ENCODE data around the gene LRRC43.

Gene LRRC43, protein sequence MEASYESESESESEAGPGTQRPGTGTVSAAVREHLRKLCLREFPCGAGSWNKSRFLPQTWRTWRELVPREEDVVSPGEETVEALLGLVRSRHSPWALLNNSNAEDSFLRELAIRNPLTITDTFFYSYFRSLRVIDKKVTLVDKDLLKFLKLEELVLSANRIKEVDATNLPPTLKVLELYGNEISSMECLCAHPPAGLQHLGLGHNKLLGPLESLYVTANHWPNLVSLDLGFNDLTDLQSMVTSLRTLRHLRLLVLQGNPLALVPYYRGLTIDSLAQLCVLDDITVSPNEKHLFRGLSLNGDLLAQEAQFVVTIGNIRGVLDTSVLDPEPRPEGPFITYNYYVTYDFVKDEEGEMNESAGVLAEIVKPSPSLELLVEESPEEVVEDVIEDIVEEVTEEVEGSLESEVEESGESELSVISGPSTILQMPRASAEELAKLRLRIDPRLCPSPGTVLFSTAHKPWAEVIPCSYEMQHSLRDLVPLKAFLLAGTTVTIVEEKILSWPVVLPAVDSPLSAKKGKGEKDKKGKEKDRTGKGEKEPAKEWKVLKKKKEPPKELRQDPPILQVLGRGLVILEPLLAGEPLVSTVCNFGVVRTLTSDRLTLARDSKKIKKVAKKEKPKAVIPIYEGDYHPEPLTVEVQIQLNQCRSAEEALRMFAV

DNA sequence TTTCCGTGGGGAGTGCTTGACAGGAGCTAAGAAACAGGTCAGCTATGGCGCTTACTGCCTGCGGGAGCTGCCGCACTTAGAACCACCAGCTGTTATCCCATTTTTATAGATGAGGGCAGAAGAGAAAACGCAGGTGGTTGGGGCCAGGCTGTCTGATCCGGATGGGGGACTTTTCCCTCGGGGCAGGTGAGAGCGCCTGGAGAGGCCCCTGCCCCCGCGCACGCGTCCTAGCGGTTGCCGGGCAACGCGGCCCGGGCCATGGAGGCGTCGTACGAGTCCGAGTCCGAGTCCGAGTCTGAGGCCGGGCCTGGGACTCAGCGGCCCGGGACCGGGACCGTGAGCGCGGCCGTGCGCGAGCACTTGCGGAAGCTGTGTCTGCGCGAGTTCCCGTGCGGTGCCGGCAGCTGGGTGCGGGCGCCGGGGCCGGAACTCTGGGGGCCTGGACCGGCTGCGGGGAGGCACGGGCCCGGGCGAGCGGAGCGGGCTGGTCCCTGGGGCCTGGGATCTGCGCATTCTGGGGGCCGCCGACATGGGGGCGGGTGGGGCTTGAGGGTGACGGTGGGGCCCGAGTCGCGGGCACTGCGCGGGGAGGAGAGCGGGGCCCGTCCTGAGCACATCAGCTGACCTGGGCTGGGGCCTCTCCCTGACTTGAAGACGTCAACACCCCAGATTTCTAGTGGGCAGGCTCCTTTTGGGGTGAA lies at the start of gene LRRC43:
Gene LRRC43 (plus strand): TSS at position 237 of the 701 bp plus-strand sequence. CDS start 22 bp downstream, at position 259.
- peak; percentile 37 for DNase-seq

DNA sequence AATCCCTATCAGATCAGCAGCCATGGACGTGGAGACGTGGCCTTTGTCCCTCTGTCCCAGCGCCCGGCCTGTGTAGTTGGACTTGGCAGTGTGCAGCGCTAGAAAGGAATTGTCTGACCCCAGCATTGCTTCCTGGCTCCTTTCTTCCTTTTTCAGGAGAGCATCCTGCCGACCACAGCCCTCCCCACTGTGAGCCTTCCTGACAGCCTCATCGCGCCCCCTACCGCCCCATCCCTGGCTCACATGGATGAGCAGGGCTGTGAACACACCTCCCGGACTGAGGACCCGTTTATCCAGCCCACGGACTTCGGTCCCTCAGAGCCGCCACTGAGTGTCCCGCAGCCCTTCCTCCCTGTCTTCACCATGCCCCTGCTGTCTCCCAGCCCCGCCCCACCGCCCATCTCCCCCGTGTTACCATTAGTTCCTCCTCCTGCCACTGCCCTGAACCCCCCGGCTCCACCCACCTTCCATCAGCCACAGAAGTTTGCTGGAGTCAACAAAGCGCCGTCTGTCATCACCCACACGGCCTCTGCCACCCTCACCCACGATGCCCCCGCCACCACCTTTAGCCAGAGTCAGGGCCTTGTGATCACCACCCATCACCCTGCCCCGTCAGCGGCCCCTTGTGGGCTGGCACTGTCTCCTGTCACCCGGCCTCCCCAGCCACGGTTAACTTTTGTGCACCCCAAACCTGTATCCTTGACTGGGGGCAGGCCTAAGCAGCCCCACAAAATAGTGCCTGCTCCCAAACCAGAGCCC lies 49.6 kb upstream of the LRRC43 start:
- no peak for DNase-seq

DNA sequence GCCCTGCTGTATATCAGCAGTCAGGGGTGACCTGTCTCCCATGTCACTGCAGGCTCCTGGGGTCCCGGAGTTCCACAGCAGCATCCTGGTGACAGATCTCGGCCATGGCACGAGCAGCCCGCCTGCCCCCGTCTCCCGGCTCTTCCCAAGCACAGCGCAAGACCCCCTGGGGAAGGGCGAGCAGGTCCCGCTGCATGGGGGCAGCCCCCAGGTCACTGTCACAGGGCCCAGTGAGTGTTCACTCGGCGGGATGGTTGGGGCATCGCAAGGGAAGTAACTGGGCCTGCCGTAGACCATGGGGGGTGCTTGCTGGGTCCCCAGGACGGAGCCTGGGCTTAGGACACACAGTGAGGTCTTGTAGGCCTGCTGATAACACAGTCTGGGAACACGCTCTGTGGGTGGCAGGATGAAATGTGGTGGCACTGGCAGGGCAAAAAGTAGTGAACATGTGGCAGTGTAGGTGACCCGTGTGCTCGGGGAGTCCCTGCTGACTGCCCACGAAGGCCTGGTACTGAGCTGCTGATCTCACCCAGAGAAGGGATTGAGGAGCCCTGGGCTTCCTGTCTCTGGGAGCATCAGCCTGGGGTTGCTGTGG lies 47.4 kb upstream of the LRRC43 start:
- DNase-seq: no peak

DNA sequence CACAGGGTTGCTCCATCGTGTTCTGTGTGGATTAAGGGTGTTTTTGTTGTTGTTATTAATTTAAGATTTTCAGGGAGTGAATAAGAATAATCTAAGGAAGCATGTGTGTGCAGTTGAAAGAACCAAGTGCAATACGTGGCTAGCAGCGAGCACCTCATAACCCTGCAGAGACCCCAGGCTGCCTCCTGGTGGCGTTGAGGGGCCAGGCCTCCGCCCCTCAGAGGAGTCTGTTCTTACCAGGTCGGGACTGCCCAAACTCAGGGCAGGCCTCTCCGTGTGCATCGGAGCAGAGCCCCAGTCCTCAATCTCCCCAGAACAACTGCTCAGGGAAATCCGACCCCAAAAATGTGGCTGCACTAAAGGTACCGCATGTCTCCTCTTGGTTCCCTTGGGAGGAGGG lies 45.7 kb upstream of the LRRC43 start:
- DNase-seq: no peak

DNA sequence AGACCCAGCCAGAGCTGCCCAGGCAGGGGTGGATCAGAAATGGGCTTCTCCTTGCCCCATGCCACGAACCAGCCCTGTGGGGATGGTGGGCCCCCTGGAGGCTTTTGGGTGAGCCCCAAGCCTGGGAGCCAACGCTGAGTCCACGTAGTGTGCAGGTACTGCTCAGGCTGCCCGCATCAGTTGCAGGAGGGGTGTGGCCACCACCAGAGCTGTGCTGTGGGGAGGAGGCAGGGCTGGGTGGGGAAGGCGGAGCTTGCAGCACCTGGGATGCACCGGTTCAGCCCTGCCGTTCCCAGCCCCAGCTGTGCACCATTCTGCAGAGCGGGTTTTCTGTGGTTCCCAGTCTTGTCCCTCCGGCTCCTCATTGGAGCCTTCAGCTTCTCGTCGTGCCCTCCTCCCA lies 45.2 kb upstream of the LRRC43 start:
- DNase-seq: no peak

DNA sequence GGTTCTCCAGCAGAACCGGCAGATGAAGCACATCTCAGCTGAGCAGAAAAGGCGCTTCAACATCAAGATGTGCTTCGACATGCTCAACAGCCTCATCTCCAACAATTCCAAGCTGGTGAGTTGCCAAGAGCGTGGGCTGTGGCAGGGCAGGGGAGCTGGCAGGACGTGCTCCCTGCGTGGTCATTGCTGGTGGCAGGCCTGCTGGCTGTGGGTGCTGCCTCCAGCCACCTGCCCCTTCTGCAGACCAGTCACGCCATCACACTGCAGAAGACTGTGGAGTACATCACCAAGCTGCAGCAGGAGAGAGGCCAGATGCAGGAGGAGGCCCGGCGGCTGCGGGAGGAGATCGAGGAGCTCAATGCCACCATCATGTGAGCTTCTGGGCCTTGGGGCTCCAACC lies 44.7 kb upstream of the LRRC43 start:
- DNase-seq: no peak

DNA sequence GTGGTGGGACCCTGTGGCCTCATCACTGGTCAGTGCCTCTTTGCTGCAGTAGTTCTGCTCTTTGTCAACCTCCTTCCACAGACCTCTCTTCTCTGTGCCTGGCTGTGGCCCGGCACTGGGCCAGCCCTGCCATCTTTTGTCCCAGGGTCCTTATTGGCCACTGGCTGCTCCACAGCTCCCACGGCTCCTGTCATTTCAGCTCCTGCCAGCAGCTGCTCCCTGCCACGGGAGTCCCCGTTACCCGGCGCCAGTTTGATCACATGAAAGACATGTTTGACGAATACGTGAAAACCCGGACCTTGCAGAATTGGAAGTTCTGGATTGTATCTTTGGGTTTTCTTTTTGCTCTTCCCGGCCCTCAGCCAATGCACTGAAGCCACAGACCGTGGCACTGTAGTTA lies 44.3 kb upstream of the LRRC43 start:
- no peak for DNase-seq

DNA sequence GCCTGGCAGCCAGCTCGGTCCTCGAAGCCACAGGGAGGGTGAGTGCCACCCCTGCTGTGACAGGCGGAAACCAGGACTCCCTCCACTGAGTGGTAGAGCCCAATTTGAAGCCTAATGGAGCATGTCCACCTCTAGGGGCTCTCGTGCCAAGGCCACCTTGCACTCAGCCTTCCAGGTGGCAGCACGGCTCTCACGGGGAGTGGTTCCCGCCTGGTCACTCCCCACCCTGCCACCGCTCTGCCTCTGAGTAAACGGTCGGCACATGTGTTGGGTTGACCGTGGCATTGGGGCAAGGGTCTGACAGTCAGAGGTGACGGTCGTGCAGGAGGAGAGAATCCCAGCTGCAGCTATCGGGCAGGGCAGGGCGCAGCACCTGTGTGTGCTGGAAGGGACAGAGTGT lies 43.7 kb upstream of the LRRC43 start:
- no peak for DNase-seq

DNA sequence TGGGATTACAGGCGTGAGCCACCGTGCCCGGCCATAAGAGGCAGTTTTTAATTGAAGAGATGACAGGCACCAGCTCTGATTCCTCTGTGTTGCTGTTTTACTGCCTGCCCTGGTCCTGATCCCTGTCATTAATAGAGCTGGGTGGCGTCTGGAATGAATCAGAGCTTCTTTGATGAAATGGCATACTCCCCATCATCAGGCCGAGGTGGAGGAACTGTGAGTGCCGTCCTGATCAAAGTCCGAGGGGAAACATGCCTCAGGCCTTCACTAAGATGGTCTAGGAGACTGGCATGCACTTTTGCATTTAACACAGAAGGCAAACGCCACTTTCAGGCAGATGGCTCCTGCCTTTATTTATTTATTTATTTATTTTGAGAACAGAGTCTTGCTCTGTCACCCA lies 43.0 kb upstream of the LRRC43 start:
- no peak for DNase-seq

DNA sequence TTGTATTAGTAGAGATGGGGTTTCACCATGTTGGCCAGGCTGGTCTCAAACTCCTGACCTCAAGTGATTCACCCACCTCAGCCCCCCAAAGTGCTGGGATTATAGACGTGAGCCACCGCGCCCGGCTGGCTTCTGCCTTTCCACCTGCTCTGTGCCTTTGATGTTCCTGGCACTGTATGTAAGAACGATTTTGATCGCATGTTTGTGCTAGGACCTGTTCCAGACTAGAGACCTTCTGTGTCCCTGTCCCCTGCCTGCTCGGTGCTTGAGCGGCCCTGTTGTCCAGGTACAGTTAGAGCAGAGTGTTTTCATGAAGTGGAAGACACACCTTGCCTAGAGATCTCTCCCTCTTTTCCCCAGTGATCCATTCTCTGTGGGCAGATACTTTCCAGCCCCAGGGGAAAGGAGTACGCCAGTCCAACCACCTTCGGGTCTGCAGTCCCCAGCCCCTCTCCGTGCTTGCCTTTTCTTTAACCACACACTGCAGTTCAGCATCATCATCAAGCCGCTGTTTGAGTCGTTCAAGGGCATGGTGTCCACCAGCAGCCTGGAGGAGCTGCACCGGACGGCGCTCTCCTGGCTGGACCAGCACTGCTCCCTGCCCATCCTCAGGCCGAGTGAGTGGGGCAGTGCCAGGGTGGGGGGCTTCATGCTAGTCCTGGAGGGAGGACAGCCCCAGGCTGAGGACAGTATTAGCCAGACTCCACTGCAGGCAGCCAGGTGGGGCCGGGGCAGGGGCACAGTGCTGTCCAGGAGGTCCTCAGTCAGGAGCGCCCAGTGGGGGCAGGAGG lies 42.3 kb upstream of the LRRC43 start:
- DNase-seq: no peak

DNA sequence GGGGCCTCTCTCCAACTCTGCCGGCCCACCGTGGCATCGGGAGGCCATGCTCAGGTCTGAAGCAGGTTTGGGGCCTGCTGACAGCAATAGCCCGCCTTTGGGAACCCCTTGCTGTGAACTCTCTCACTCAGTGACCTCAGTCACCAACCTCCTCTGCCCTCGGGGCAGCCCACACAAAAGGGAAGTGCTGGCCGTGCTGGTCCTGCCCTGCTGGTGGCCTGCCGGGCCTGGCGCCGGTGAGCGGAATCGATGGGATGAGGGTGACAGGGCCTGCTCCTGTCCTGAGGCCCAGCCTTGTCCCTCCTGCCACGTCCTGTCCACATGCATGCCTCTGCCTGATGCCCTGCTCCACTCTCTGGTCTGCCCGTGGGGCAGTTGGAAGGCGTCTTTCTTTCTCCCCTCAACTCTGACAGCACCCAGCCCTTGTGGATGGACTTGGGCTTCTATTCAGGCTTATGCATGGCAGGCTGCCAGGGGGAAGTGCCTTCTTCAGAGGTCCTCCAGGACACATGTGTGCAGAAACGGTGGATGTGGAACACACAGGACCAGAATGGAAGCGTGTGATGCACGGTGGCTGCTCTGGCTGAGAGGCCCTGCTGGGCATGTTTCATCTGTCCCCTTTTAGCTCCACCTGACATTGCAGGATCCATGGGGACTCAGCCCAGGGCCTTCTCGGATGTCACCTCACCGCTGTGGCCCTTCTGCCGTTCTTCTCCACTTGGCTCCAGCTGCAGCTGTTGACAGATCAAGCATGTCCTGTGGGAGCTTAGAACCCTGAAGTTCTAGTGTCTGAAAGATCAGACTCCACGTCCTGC lies 40.8 kb upstream of the LRRC43 start:
- DNase-seq: no peak

DNA sequence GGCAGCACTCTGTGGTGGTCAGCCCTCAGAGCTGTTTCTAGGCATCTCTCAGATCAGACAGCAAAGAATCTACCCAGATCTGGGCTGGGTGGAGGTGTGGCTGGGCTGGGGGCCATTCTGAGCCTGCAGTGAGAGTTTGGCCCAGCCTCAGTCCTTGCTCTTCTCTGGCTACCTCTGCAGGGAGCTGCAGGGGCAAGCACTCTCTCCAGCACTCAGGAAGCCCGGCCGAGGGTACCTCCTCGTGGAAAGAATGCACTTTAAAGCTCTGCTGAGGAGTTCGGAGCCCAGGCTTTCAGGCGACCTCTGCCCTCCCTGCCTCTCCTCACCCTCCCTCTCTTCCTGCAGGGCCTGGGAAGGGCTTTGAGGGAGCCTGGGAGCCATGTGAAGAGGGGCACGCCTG lies 40.1 kb upstream of the LRRC43 start:
- no peak for DNase-seq

DNA sequence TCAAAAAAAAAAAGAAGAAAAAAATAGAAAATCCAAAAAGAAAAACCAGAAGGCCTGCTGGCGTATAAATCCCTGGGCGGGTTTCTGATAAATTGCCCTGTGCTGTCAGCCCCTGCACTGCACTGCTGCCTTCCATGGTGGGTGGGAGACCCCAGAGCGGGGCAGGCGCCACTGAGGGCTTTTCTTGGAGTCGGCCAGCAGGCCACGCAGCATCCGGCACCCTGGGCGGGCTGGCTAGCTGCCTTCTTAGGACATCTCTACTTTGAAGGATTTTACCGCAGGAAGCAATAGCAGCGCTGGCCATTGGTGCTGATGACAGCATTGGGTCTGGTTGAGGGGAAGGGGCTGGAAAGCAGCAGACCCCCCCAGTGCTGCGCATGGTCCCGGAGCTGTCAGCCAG lies 38.0 kb upstream of the LRRC43 start:
- DNase-seq: no peak

DNA sequence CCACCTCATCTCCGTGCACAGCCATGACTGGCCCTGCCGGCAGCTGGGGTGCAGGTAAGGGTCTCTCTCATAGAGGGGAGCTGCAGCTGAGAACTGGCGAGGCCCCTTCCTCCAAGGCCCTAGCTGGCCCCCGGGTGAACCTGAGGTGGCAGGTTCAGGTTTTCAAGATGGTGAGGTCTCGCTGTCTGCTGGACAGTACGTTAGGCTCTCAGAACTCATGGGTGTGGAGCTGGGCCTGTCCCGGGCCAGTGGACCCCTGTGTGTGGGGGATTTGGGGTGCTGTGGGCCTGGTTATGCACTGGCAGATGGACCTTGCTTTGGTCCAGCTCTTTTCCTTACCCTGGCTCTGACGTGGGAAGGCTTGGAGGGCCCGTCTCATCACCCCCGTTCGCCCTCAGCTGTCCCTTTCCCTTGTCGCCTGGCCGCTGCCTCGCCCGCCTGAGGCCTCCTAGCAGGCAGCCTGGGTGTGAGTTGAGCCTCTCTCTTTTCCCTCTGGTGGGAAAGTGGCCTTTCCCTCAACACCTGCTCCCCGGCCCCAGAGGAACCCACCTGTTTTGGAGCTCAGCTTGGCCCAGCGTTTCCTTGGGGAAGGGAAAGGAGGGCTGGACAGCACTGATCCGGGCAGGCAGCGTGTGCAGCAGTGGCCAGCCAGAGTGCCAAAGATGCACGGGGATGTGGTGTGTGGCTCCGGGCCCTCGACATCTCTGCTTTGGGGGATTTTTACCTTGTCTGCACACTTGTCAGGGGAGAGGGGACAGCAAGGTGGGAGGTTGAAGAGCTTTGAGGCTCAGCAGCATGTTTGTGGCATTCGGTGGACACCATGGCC lies 37.2 kb upstream of the LRRC43 start:
- DNase-seq: no peak

DNA sequence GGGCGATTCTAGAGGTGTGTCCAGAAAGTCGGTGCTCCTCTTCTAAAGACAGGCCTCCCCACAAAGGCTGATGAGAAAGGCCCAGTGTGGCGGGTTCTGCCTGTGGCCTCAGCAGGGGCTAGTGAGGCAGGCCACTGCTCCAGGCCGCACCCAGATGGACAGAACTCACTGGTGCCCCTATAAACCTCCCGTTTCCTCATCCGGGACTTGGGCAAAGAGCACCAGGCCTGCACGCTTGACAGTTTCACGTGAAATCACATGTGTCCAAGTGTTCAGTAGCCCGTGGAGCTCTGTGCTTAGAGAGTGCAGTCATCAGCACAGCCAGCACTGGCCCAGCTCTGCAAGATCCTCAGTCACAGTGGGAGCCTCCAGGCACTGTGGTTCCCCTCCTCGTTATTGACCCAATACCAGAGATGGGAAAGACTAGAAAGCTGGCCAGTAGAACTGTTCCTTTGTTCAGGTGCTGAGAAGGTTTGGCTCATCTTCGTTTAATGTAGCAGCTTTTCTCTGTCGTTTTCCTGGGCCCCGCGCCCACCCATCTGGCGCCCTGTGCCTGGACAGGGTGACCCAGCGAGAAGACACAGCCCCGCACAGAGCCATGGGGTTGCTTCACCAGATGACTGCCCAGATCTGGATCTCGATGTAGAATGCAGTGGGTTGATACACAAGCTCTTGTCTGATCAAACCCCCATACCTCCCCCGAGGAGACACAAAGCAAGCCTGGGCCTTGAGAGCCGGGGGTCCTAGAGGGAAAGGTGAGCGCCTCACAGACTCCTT lies 35.2 kb upstream of the LRRC43 start:
- no peak for DNase-seq

DNA sequence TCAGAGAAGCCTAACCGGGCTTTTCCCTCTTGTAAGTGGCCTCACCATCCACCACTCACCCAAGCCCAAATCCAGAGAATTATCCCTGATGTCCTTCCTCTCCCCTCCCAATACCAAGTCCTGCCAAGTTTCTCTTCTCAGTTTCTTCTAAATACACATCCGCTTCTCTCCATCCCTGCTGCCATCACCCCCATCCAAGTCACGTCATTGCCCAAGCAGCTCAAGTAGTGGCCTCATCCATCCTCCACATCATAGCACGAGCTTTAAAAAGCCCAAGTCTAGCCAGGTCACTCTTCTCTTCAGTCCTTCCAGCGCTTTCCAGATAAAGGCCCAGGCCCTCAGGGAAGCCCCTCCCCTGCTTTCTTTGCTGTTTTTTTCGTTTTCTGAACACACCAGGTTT lies 34.3 kb upstream of the LRRC43 start:
- DNase-seq: no peak

DNA sequence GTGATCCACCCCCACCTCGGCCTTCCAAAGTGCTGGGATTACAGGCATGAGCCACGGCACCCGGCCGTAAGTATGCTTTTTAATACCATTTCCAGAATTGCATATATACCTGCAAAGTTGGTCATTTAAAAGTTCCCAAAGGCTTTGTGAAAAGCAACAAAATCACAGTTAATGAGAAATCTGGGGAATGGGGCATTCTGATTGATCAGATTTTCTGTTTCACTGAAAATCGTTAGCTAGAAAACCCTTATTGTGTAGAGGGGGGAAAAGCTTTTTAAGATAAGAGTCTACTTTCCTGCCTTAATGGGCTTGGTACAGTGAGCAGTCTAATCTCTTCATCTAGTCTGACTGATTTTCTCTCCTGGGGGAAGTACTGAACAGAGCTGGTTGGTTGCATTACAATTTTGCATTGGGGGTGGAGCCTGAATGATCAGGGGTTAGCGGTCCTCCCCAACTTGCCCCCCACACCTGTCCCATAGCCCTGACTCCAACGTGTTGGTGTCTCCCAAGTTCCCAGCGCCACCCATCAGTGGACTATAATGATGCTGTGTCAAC lies 32.7 kb upstream of the LRRC43 start:
- no peak for DNase-seq

DNA sequence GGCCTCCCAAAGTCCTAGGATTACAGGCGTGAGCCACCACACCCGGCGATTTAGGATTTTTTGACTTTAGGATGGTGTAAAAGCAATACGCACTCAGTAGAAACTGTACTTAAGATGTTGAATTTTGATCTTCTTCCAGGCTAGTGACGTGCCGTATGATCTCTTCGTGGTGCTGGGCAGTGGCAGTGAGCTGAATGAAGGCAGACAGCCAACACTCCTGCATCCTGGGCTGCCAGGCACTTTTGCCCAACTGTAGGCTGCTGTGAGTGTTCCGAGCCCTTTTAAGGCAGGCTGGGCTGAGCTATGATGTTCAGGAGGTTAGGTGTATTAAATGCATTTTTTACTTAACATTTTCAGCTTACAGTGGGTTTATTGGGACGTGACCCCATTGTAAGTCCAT lies 30.2 kb upstream of the LRRC43 start:
- DNase-seq: no peak

DNA sequence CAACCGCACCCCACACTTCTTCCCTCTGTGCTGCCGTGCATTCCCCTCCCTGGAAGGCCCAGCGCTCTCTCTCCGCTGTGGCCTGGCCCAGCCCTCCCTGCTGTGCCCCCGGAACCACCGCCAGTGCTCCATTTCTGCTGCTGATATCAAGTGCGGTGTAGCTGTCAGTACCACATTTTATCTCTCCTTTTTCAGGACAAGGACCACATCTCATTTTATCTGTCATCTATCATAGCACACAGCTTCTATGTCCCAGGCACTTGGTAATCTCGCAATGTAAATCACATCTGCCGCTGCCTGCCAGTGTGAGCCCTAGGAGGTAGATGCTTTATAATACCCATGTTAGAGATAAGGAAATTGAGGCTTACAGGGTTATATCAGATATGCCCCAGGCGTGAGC lies 27.2 kb upstream of the LRRC43 start:
- no peak for DNase-seq
